IgD-negative memory B cell (primary cell): ENCODE results near the gene SHKBP1. TPM values are rescaled to one million over a fixed set of nuclear protein-coding genes. Genes with fewer than 3 reads are reported as not detected.

Experiments
- H3K27ac Mint-ChIP-seq, 3 donors: one replicate each; pipeline ENCODE4 v1.8.0; 2020 to 2022; ENCODE audit warnings: mild to moderate bottlenecking in 3 of 3, mixed read lengths in 3 of 3, moderate library complexity in 1 of 3
- H3K27me3 Mint-ChIP-seq: one replicate; pipeline ENCODE4 v1.8.0; 2021; ENCODE audit warnings: mixed read lengths
- H3K36me3 Mint-ChIP-seq: one replicate; pipeline ENCODE4 v1.8.0; 2020; ENCODE audit warnings: mild to moderate bottlenecking, mixed read lengths
- H3K4me1 Mint-ChIP-seq, 3 donors: one replicate each; pipeline ENCODE4 v1.8.0; 2020 to 2022; ENCODE audit warnings: mixed read lengths in 3 of 3, mild to moderate bottlenecking in 1 of 3
- H3K4me3 Mint-ChIP-seq, 4 donors: one replicate each; pipeline ENCODE4 v1.8.0; 2020 to 2022; ENCODE audit warnings: mild to moderate bottlenecking in 4 of 4, mixed read lengths in 4 of 4, moderate library complexity in 3 of 4
- H3K9me3 Mint-ChIP-seq, 3 donors: one replicate each; pipeline ENCODE4 v1.8.0; 2020 to 2021; ENCODE audit warnings: mixed read lengths in 3 of 3, mild to moderate bottlenecking in 1 of 3
- polyA plus RNA-seq: library from polyadenylated mRNA; unstranded; fragments of 300-500 nt; fragmentation: Illumina TruSeq; gene quantifications from one replicate; pipeline ENCODE4 v1.2.3, GENCODE V29; 2021

The SHKBP1 gene
- polyA plus RNA-seq, 1 donor from 2014 or later, result 210 TPM

DNA sequence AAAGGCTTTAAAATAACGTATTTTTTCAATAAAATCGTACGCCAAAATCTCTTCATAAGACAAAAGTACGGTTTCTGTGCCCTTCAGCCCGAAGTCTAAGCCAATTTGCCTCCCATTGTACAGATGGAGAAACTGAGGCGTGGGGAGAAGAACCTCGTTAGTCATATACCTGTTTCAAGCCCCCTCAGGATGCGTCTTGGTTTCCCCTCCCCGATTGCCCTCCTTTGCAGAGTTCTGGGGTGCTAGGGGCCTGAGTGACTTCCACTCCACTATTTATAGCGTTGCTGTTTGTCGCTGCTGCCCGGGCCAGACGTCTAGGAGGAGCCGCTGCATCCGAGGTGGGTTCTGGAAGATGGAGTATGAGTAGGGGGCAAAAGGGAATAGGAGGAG, 22.2 kb downstream of the SHKBP1 start:
- Mint-ChIP-seq H3K27ac (peak overlapping the region in 1 of 3 donors; percentile 67), H3K9me3 (peaks cover 0 to 1% (median 0%) of the 10 kb centered on the region in 3 donors), H3K27me3 (peaks cover 42% of the 10 kb centered on the region), H3K4me1 (peaks cover 12 to 27% (median 19%) of the 10 kb centered on the region in 3 donors), H3K36me3 (no peaks in the 10 kb centered on the region), H3K4me3 (peak overlapping the region in 2 of 4 donors; percentile 28 to 49)

DNA sequence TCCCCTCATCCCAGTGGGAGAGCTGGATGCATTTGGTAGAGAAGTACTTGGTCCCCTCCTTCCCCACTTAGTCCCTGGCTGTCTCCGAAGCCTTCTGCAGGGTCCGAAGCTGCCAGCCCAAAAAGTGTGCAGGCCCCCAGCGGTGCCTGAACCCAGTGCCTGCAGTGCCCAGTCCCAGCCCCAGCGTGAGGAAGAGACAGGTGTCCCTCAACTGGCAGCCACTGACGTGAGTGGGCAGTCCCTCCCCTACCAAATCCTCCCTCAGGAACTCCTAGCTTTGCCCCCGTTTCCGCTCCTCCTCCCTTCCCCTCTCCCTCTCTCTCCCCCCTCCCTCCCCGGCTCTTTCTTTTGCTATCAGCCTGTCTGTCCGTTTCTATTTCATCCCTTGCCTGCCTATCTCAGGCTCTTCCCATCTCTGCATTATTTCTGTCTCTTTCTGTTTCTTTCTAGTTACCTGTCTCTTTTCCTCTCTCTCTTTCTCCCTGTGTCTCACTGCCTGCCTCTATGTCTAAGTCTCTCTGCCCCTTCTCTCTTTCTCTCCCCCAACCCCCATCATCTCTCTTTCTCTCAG, 22.7 kb downstream of the SHKBP1 start:
- H3K4me1 Mint-ChIP-seq, result peaks cover 16 to 31% (median 23%) of the 10 kb centered on the region in 3 donors
- peak overlapping the region in 3 of 4 donors; percentile 28 to 84 (median 68) for H3K4me3 Mint-ChIP-seq
- H3K27me3 Mint-ChIP-seq, result peaks cover 42% of the 10 kb centered on the region
- H3K36me3 Mint-ChIP-seq, result no peaks in the 10 kb centered on the region
- peaks cover 0 to 3% (median 0%) of the 10 kb centered on the region in 3 donors for H3K9me3 Mint-ChIP-seq
- peak overlapping the region in 2 of 3 donors; percentile 7 to 78 for H3K27ac Mint-ChIP-seq

DNA sequence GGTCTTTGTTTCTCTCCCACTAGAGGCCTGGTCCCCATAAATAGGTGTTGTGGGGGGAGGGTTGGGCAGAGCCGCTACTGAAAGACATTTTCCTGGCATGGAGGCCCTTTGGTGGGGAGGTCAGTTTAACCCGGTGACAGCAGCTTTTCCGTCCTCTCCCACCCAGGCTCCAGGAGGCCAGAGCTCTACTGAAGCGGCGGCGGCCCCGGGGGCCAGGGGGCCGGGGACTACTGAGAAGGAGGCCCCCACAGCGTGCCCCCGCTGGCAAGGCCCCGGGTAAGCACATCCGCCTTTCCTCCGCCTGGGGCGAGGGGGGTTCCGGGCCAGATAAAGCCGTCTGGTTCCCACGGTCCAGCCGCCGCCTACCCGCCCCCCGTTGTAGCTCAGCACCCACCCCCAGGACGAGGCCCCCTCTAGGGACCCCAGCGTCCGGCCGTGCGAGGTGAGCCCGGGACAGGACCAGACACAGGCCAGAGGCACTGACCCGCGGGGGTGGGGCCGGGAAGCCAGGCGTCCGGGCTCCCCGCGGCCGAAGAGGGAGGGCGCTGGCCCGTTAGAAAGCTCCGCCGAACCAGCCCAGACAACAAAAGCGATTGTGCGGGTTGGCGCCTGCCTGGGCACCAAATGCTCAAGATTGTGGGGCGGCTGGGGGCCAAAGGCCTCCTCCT, 23.4 kb downstream of the SHKBP1 start:
- Mint-ChIP-seq H3K27ac (peak overlapping the region in 2 of 3 donors; percentile 7 to 78), H3K36me3 (no peaks in the 10 kb centered on the region), H3K4me1 (peaks cover 16 to 32% (median 26%) of the 10 kb centered on the region in 3 donors), H3K4me3 (peak overlapping the region; percentile 55 to 86 (median 76)), H3K9me3 (peaks cover 0 to 2% (median 0%) of the 10 kb centered on the region in 3 donors), H3K27me3 (peaks cover 40% of the 10 kb centered on the region)

DNA sequence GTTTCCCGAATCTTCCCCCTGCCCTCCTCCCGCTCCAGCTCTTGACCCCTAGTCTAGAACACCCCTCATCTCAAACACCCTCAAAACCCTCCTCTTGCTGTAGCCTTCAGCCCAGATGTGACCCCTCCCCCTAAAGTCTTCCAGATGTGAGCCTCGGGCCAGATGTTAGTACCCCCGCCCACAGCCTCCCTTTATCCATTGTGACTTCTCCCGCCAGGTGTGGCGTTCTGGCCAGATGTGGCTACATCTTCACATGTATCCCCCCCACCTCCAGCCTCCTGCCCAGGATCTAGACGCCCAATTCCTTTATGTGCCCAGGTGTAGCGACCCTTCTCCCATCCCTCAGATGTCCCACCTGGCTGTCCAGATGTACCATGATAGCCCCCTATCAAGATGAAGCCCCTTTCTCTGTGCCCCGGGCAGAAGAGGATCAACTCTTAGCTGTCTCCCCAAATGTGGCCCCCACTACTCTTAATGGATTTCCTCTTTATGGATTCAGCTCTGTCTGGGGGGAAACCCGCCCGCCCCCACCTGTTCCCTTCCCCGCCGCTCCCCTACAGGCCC, 24.0 kb downstream of the SHKBP1 start:
- peak overlapping the region in 1 of 3 donors; percentile 26 for H3K27ac Mint-ChIP-seq
- peaks cover 40% of the 10 kb centered on the region for H3K27me3 Mint-ChIP-seq
- H3K4me3 Mint-ChIP-seq, result peak overlapping the region; percentile 47 to 86 (median 67)
- H3K4me1 Mint-ChIP-seq, result peaks cover 16 to 35% (median 28%) of the 10 kb centered on the region in 3 donors
- no peaks in the 10 kb centered on the region for H3K36me3 Mint-ChIP-seq
- peaks cover 0 to 2% (median 0%) of the 10 kb centered on the region in 3 donors for H3K9me3 Mint-ChIP-seq

DNA sequence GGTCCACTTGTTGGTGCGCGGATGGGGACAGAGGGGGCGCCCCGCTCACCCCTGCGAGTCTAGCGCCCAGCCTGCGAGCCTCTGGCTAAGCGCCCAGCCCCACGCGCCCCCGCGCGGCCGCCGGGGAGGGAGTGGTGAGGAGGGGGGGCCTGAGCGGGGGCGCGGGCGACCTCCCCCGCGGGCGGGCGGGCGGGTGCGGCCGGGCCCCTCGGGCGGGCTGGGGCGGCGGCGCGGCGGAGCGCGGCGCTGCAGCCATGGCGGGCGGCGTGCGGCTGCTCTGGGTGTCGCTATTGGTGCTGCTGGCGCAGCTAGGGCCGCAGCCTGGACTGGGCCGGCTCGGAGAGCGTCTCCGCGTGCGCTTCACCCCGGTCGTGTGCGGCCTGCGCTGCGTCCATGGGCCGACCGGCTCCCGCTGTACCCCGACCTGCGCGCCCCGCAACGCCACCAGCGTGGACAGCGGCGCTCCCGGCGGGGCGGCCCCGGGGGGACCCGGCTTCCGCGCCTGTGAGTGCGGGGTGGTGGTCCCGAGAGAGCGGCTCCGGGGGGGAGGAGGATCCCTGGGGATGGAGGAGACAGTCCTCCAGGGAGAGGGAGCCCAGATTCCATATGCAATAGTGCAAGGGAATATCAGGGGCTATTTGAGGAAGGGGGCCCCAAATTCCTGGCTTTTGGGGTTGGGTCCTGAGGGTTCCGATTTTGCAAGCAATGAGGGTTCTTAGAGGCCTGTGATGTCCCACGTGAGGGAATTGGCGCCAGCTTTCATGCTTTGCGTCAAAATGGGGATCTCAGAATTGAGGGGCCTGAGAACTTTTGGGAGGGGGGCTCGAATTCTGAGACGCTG, 24.7 kb downstream of the SHKBP1 start, which contains the start of gene LTBP4:
Gene LTBP4 (plus strand): TSS at position 236 of the 841 bp plus-strand sequence. CDS start 19 bp downstream, at position 255.
- Mint-ChIP-seq H3K27ac (peak within 1 kb of the TSS in 1 of 3 donors; percentile 26), H3K36me3 (no peaks in the 10 kb centered on the region), H3K4me3 (peak within 1 kb of the TSS; percentile 47 to 86 (median 67)), H3K4me1 (peaks cover 16 to 37% (median 31%) of the 10 kb centered on the region in 3 donors), H3K27me3 (peaks cover 36% of the 10 kb centered on the region), H3K9me3 (peaks cover 0 to 2% (median 0%) of the 10 kb centered on the region in 3 donors)

DNA sequence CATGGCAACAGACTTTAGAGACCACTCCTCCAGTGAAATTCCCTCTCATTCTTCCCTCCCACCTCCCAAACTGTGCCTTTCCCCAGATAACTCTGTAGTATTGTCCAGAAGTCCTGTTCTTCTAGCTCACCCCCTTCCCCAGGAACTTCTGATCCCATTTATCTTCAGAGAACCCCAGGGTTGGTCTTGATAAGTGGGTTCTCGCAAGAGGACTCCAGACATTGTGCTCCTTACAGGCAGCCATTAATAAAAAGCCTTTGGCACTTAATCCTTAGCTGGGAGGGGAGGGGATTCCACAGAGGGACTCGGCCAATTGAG, 26.4 kb downstream of the SHKBP1 start:
- peak overlapping the region in 1 of 3 donors; percentile 64 for H3K27ac Mint-ChIP-seq

DNA sequence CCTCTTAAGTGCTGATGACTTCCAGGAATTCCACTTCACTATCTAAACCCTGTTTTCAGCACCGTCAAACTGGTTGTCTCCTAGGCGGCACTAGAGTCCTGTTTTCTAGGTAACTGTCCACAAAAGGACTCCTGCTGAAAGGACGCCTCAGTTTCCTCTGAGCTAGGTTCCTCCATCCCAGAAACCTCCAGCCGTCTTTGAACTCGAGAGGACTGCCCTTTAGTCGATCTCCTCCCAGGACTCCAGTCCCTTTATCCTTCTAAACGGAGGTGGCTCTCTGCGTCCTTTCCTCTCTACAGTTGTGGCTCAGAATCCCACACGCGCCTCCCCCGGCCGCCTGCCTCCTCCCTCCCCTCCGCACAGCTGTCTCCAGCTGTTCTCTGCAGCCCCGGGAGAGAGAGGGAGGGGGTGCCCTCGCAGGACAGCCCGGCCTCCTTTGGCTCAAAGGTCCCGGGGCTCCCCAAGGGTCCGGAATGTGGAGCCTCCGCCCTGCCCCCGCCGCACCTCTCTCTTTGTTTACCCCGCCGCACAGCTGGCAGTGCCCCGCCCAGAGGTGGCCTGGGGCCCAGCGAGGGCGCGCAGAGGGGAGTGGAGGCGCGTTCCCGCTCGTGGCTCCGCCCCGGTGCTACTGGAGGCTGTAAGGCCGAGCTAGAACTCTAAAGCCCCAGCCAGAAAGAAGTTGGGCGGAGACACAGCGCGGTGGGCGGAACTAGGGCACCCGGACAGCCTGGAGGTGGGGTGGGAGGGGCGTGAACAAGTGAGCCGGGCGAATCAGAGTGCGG, 26.9 kb downstream of the SHKBP1 start:
- H3K27me3 Mint-ChIP-seq, result peaks cover 24% of the 10 kb centered on the region
- peaks cover 10 to 45% (median 32%) of the 10 kb centered on the region in 3 donors for H3K4me1 Mint-ChIP-seq
- peak overlapping the region; percentile 64 to 92 (median 69) for H3K27ac Mint-ChIP-seq
- H3K4me3 Mint-ChIP-seq, result peak overlapping the region; percentile 64 to 98 (median 84)
- no peaks in the 10 kb centered on the region for H3K36me3 Mint-ChIP-seq
- H3K9me3 Mint-ChIP-seq, result peaks cover 0 to 2% (median 0%) of the 10 kb centered on the region in 3 donors

More for the DNA sequence above, 26.4 kb downstream of the SHKBP1 start:
- H3K9me3 Mint-ChIP-seq, result peaks cover 0 to 2% (median 0%) of the 10 kb centered on the region in 3 donors
- no peaks in the 10 kb centered on the region for H3K36me3 Mint-ChIP-seq
- peaks cover 28% of the 10 kb centered on the region for H3K27me3 Mint-ChIP-seq
- H3K4me3 Mint-ChIP-seq, result peak overlapping the region in 3 of 4 donors; percentile 49 to 65 (median 64)
- peaks cover 10 to 45% (median 32%) of the 10 kb centered on the region in 3 donors for H3K4me1 Mint-ChIP-seq

DNA sequence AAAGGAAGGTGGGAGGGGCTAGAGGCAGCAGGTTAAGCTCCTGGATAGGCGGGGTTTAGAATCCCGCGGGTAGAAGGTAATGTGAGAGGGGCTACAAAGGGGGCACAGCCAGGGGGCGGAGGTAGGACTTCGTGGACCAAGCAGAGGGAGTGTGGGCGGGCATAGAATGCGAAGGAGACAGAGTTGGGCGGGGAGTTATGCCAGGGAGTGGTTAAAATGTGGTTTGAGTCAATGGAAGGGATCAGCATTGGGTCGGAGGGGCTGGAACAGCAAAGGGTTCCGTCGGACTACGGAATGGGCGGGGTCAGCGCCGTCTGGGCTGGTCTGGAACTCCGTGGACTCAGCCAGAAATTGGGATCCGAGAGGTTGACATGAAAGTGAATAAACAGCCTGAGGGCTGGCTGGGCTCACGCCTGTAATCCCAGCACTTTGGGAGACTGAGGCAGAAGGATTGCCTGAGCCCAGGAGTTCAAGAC, 27.5 kb downstream of the SHKBP1 start:
- Mint-ChIP-seq H3K36me3 (no peaks in the 10 kb centered on the region), H3K4me1 (peaks cover 10 to 43% (median 33%) of the 10 kb centered on the region in 3 donors), H3K9me3 (peaks cover 0 to 2% (median 0%) of the 10 kb centered on the region in 3 donors), H3K27ac (peak overlapping the region; percentile 64 to 92 (median 69)), H3K27me3 (peaks cover 19% of the 10 kb centered on the region), H3K4me3 (peak overlapping the region; percentile 64 to 98 (median 84))

DNA sequence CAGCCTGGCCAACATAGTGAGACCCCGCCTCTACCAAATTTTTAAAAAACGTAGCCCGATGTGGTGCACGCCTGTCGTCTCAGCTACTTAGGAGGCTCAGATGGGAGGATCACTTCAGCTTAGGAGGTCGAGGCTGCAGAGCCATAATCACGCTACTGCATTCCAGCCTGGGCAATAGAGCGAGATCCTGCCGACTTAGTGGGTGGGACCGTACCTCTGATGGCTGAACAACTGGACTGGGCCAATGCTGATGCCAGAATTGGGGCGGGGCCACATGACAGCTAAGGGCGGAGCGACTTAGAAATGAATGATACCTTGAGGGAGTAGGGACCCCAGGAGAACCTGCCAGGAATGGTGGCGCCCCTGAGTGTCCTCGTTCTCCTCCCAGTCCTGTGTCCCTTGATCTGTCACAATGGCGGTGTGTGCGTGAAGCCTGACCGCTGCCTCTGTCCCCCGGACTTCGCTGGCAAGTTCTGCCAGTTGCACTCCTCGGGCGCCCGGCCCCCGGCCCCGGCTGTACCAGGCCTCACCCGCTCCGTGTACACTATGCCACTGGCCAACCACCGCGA, 28.1 kb downstream of the SHKBP1 start:
- H3K4me1 Mint-ChIP-seq, result peaks cover 12 to 40% (median 30%) of the 10 kb centered on the region in 3 donors
- peaks cover 0 to 2% (median 0%) of the 10 kb centered on the region in 3 donors for H3K9me3 Mint-ChIP-seq
- peaks cover 14% of the 10 kb centered on the region for H3K27me3 Mint-ChIP-seq
- H3K27ac Mint-ChIP-seq, result peak overlapping the region; percentile 64 to 91 (median 69)
- no peaks in the 10 kb centered on the region for H3K36me3 Mint-ChIP-seq
- H3K4me3 Mint-ChIP-seq, result peak overlapping the region; percentile 64 to 92 (median 88)

DNA sequence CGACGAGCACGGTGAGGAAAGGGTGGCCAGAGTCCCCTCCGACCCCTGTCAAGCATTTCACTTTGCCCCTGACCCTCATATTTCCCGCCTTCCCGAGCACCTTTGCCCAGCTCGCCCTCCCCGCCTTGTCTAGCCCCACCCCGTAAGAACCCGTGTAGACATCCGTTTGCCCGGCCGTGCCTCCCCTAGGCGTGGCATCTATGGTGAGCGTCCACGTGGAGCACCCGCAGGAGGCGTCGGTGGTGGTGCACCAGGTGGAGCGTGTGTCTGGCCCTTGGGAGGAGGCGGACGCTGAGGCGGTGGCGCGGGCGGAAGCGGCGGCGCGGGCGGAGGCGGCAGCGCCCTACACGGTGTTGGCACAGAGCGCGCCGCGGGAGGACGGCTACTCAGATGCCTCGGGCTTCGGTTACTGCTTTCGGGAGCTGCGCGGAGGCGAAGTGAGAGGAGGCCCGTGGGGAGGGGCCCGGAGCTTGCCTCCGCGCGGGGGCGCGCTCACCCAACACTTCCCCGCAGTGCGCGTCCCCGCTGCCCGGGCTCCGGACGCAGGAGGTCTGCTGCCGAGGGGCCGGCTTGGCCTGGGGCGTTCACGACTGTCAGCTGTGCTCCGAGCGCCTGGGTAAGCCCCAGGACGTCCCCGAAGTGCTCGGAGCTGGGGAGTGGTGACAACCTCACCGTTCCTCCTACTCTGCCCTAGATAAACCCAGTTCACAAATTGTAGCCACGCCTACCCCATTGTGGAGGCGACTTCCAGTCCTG, 28.7 kb downstream of the SHKBP1 start:
- Mint-ChIP-seq H3K4me1 (peaks cover 12 to 42% (median 34%) of the 10 kb centered on the region in 3 donors), H3K36me3 (no peaks in the 10 kb centered on the region), H3K9me3 (peaks cover 0 to 2% (median 0%) of the 10 kb centered on the region in 3 donors), H3K27ac (peak overlapping the region; percentile 64 to 91 (median 69)), H3K4me3 (peak overlapping the region; percentile 64 to 92 (median 88)), H3K27me3 (peaks cover 12% of the 10 kb centered on the region)

DNA sequence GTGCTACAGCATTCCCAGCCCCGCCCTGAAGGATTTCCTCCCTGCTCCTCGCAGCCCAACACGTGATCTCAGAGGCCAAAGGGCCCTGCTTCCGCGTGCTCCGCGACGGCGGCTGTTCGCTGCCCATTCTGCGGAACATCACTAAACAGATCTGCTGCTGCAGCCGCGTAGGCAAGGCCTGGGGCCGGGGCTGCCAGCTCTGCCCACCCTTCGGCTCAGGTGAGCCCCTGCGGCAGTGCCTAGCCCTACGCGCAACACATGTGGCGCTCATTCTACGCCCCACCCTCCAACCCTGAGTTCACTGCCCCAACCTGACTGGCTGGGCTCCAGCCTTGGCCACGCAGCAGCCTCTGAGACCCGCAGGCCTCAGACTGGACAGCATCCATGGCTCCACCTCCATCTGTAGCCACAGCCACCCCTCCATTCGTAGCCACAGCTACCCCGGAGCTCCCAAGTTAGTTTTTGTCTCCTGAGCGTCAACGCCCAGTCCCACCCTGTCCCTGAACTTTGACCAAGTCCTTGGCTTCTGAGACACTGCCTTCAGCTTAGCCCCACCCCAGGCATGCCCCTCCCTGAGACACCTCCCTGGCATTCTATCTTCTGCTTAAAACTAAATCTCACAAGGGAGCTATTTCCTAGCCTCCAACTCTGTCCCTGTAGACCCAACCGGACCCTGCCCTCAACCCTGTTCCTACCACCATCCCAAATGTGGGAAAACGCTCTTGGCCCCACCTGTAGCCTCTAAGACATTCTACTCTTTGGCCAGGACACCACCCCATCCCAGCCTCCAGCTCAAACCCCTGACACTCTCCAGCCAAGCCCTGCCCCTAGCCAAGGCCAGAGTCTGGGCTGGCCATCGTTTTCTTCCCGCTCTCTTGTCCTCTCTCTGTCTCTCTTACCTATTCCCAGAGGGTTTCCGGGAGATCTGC, 30.9 kb downstream of the SHKBP1 start:
- Mint-ChIP-seq H3K27me3 (peaks cover 2% of the 10 kb centered on the region), H3K4me3 (peak overlapping the region in 3 of 4 donors; percentile 64 to 85 (median 78))

DNA sequence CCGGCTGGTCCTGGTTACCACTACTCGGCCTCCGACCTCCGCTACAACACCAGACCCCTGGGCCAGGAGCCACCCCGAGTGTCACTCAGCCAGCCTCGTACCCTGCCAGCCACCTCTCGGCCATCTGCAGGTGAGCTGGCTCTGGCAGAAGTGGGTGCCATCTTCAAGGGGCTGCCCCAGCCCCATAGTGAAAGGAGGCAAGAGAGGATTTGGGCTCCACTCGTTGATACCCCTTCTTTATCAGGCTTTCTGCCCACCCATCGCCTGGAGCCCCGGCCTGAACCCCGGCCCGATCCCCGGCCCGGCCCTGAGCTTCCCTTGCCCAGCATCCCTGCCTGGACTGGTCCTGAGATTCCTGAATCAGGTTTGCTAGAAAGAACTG, 31.6 kb downstream of the SHKBP1 start:
- Mint-ChIP-seq H3K9me3 (peaks cover 0 to 2% (median 0%) of the 10 kb centered on the region in 3 donors), H3K27me3 (no peaks in the 10 kb centered on the region), H3K36me3 (no peaks in the 10 kb centered on the region), H3K4me1 (peaks cover 16 to 46% (median 36%) of the 10 kb centered on the region in 3 donors), H3K4me3 (peak overlapping the region in 2 of 4 donors; percentile 34 to 85), H3K27ac (peak overlapping the region in 1 of 3 donors; percentile 64)

More for the DNA sequence above, 30.9 kb downstream of the SHKBP1 start:
- H3K9me3 Mint-ChIP-seq, result peaks cover 0 to 2% (median 0%) of the 10 kb centered on the region in 3 donors
- H3K4me1 Mint-ChIP-seq, result peaks cover 16 to 44% (median 38%) of the 10 kb centered on the region in 3 donors
- H3K36me3 Mint-ChIP-seq, result no peaks in the 10 kb centered on the region
- peak overlapping the region in 1 of 3 donors; percentile 64 for H3K27ac Mint-ChIP-seq
